KMS-11 (cell line): Measurements from ENCODE around the gene CCL24.
"Not testable (repeated sequence)": the region's sequence is repeated elsewhere in the genome, so short reads cannot be mapped to it uniquely, and the experiment has no call there.

Source experiments
- H2AFZ ChIP-seq: fragments of 200-600 bp; sonication (generic); 2 replicates; pipeline ENCODE4 v1.6.1; 2016; ENCODE audit warnings: antibody characterized with exemption, mixed run types, low read depth
- H3K27ac ChIP-seq: fragments of 200-600 bp; sonication (generic); 2 replicates; pipeline ENCODE4 v1.6.1; 2016; ENCODE audit warnings: mild to moderate bottlenecking, mixed run types
- H3K27me3 ChIP-seq: fragments of 200-600 bp; sonication (generic); 2 replicates; pipeline ENCODE4 v1.6.1; 2017; ENCODE audit warnings: mild to moderate bottlenecking, low read depth, mixed run types, moderate library complexity; ENCODE audit not compliant: insufficient read depth
- H3K36me3 ChIP-seq: fragments of 200-600 bp; sonication (generic); 2 replicates; pipeline ENCODE4 v1.6.1; 2017; ENCODE audit warnings: mild to moderate bottlenecking, mixed run types; ENCODE audit not compliant: insufficient read depth
- H3K4me1 ChIP-seq: fragments of 200-600 bp; sonication (generic); 2 replicates; pipeline ENCODE4 v1.6.1; 2016; ENCODE audit warnings: mild to moderate bottlenecking, low read depth, mixed run types; ENCODE audit not compliant: poor library complexity, severe bottlenecking
- H3K4me2 ChIP-seq: fragments of 200-600 bp; sonication (generic); 2 replicates; pipeline ENCODE4 v1.7.0; 2016; ENCODE audit warnings: mild to moderate bottlenecking, mixed run types
- H3K4me3 ChIP-seq: fragments of 200-600 bp; sonication (generic); IDR thresholded peaks from 2 replicates; pipeline ENCODE4 v1.6.1; 2017; ENCODE audit warnings: low read depth, low read length, mixed read lengths; ENCODE audit not compliant: insufficient read depth
- H3K79me2 ChIP-seq: fragments of 200-600 bp; sonication (generic); 2 replicates; pipeline ENCODE4 v1.6.1; 2016; ENCODE audit warnings: low read depth, mixed run types; ENCODE audit not compliant: insufficient read depth
- H3K9ac ChIP-seq: fragments of 200-600 bp; sonication (generic); 2 replicates; pipeline ENCODE4 v1.6.1; 2016; ENCODE audit warnings: mild to moderate bottlenecking, mixed run types
- H4K20me1 ChIP-seq: fragments of 200-600 bp; sonication (generic); 2 replicates; pipeline ENCODE4 v1.6.1; 2016; ENCODE audit warnings: mild to moderate bottlenecking, mixed run types; ENCODE audit not compliant: insufficient read depth
- TF ChIP-seq, protein P1 (sequence below): fragments of 200-600 bp; sonication (generic); conservative IDR thresholded peaks from 2 replicates; pipeline ENCODE4 v1.6.1; 2017; ENCODE audit warnings: low read depth, mild to moderate bottlenecking, antibody characterized with exemption, low read length, moderate library complexity, mixed read lengths

CCL24 gene

DNA sequence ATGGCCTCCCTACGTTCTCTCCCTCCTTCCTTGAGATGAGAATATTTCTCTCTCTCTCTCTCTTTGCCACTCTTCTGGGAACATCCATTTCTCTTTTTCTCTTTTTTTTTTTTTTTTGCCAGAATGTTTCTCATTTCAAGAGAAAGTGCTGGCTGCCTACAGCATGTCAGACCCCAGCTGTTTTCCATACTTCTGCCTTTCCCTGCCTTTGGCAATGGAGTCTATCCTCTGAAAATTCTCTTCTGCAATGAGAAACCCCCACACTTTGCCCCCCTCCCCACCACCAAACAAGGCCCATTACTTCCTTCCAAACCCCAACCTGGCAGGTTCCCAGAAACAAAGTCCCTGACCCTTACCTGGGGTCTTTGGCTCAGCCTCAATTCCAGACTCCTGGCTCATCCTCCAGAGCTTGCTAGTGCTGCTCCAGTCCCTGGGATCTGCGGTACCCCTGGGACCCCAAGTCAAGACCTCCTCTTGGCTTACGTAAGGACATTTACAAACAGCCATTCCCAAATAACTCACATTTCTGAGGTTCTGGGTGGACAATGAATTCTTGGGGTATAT is 24.2 kb downstream of the CCL24 start:
- Histone ChIP-seq H3K27ac (no peak overlapping the region), H3K27me3 (no peaks in the 10 kb centered on the region), H3K4me2 (no peak overlapping the region)

DNA sequence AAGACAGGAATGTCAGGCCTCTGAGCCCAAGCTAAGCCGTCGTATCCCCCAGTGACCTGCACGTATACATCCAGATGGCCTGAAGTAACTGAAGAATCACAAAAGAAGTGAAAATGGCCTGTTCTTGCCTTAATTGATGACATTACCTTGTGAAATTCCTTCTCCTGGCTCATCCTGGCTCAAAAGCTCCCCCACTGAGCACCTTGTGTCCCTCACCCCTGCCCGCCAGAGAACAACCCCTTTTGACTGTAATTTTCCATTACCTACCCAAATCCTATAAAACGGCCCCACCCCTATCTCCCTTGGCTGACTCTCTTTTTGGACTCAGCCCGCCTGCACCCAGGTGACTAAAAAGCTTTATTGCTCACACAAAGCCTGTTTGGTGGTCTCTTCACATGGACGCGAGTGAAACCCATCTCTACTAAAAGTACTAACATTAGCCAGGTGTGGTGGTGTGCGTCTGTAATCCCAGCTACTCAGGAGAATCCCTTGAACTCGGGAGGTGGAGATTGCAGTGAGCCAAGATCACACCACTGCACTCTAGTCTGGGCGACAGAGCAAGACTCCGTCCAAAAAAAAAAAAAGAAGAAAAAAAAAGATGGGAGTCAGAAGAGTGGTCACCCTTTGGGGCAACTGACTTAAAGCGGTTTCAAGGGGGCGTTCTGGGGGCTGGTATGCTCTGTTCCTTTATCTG is 25.3 kb downstream of the CCL24 start:
- H3K27ac ChIP-seq, H3K4me3 ChIP-seq, H3K9ac ChIP-seq, H3K4me1 ChIP-seq, H2AFZ ChIP-seq, H3K27me3 ChIP-seq, H3K79me2 ChIP-seq, H3K4me2 ChIP-seq, H3K36me3 ChIP-seq, H4K20me1 ChIP-seq: not testable (repeated sequence)

More for the DNA sequence above, 24.2 kb downstream of the CCL24 start:
- Histone ChIP-seq H2AFZ (no peak overlapping the region), H3K4me3 (no peak overlapping the region), H3K4me1 (no peaks in the 10 kb centered on the region), H3K79me2 (no peaks in the 10 kb centered on the region), H3K9ac (no peak overlapping the region), H3K36me3 (no peaks in the 10 kb centered on the region), H4K20me1 (no peaks in the 10 kb centered on the region)
- TF ChIP-seq, protein P1, sequence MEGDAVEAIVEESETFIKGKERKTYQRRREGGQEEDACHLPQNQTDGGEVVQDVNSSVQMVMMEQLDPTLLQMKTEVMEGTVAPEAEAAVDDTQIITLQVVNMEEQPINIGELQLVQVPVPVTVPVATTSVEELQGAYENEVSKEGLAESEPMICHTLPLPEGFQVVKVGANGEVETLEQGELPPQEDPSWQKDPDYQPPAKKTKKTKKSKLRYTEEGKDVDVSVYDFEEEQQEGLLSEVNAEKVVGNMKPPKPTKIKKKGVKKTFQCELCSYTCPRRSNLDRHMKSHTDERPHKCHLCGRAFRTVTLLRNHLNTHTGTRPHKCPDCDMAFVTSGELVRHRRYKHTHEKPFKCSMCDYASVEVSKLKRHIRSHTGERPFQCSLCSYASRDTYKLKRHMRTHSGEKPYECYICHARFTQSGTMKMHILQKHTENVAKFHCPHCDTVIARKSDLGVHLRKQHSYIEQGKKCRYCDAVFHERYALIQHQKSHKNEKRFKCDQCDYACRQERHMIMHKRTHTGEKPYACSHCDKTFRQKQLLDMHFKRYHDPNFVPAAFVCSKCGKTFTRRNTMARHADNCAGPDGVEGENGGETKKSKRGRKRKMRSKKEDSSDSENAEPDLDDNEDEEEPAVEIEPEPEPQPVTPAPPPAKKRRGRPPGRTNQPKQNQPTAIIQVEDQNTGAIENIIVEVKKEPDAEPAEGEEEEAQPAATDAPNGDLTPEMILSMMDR, result no peak

DNA sequence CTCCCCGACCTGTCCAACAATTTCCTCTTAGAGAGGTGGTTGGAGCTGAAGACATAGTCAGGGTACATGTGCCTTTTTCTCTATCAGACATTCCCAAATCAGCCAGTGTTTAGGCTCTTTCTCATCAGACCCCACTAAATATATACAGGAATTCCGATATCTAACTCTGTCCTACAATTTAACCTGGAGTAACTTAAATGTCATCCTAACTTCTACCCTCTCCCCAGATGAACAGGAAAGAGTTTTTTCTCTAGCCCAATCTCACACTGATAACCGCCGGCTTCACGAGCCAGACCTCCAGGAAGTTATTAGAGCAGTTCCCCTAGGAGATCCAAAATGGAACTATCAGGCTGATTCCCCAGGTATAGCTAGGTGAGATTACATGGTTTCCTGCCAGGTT is 30.5 kb downstream of the CCL24 start:
- not testable (repeated sequence) for H3K4me2 ChIP-seq, H3K4me3 ChIP-seq, H2AFZ ChIP-seq, H3K4me1 ChIP-seq, H3K9ac ChIP-seq, H3K36me3 ChIP-seq, H4K20me1 ChIP-seq, H3K27me3 ChIP-seq, H3K27ac ChIP-seq, H3K79me2 ChIP-seq

DNA sequence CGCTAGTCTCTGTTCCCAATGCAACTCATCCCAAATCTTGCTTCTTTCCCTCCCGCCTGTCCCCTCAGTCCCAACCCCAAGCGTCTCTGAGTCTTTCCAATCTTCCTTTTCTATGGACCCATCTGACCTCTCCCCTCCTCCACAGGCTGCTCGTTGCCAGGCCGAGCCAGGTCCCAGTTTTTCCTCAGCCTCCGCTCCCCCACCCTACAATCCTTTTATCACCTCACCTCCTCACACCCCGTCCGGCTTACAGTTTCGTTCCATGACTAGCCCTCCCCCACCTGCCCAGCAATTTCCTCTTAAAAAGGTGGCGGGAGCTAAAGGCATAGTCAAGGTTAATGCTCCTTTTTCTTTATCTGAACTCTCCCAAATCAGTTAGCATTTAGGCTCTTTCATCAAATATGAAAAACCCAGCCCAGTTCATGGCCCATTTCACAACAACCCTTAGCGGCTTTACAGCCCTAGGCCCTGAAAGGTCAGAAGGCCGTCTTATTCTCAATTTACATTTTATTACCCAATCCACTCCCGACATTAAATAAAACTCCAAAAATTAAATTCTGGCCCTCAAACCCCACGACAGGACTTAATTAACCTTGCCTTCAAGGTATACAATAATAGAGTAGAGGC is 32.8 kb downstream of the CCL24 start:
- H3K27me3 ChIP-seq, H2AFZ ChIP-seq, H3K4me3 ChIP-seq, H3K36me3 ChIP-seq, H3K79me2 ChIP-seq, H3K9ac ChIP-seq, H4K20me1 ChIP-seq, H3K27ac ChIP-seq, H3K4me2 ChIP-seq, H3K4me1 ChIP-seq: not testable (repeated sequence)

DNA sequence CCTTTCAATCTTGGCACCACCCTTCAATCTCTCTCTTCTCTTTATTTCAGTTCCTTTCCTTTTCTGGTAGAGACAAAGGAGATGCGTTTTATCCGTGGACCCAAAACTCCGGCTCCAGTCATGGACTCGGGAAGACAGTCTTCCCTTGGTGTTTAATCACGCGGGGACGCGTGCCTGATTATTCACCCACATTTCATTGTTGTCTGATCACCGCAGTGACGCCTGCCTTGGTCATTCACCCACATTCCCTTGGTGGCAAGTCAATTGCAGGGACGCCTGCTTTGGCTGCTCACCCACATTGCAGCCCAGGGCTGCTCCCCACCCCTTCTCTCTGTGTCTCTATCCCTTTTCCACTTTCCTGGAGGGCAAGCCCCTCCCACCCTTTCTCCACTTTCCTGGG is 34.1 kb downstream of the CCL24 start:
- not testable (repeated sequence) for H3K27ac ChIP-seq, H3K36me3 ChIP-seq, H2AFZ ChIP-seq, H3K4me1 ChIP-seq, H3K27me3 ChIP-seq, H3K4me3 ChIP-seq, H3K9ac ChIP-seq, H4K20me1 ChIP-seq, H3K4me2 ChIP-seq, H3K79me2 ChIP-seq

DNA sequence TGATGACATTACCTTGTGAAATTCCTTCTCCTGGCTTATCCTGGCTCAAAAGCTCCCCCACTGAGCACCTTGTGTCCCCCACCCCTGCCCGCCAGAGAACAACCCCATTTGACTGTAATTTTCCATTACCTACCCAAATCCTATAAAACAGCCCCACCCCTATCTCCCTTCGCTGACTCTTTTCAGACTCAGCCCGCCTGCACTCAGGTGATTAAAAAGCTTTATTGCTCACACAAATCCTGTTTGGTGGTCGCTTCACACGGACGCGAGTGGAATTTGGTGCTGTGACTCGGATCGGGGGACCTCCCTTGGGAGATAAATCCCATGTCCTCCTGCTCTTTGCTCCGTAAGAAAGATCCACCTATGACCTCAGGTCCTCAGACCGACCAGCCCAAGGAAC is 34.6 kb downstream of the CCL24 start:
- not testable (repeated sequence) for H3K27ac ChIP-seq, H3K27me3 ChIP-seq, H3K36me3 ChIP-seq, H3K4me1 ChIP-seq, H3K4me3 ChIP-seq, H3K79me2 ChIP-seq, H4K20me1 ChIP-seq, H3K9ac ChIP-seq, H2AFZ ChIP-seq, H3K4me2 ChIP-seq
